ENCODE data around the gene MXRA7.

Gene MXRA7

GRCh38 chr17:76678330-76678729 is 32.4 kb downstream of the MXRA7 start:
- in situ Hi-C loops (cut with MboI; ENCODE audit: low pct_unique_long_range_greater_than_20kb, low sequenced_read_pairs, unreplicated experiment) = no loop called here

GRCh38 chr17:76677406-76677805 is 33.4 kb downstream of the MXRA7 start:
- in situ Hi-C loops (cut with MboI; ENCODE audit: low pct_unique_long_range_greater_than_20kb, low sequenced_read_pairs, unreplicated experiment) = no loop called here
- TF ChIP-seq CTCF (IDR thresholded peaks at IDR 0.05; ENCODE audit: extremely low read depth, insufficient read depth, missing control alignments) = no peak
- DNase-seq (ENCODE audit: low spot score) = no peak

More at GRCh38 chr17:76678330-76678729, 32.4 kb downstream of the MXRA7 start:
- DNase-seq (ENCODE audit: low spot score) = no peak
- TF ChIP-seq CTCF (IDR thresholded peaks at IDR 0.05; ENCODE audit: extremely low read depth, insufficient read depth, missing control alignments) = no peak

DNA sequence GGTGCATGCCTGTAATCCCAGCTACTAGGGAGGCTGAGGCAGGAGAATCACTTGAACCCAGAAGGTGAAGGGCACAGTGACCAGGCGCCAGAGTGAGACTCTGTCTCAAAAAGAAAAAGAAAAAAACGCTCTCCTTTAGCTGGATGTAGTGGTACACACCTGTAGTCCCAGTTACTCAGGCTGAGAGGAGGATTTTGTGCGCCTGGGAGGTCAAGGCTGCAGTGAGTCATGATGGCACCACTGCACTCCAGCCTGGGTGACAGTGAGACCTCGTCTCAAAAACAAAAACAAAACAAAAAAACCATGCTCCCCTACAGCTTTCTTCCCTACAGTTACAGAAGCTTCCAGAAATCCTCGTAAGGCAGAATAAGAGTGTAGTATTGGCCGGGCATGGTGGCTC is 34.1 kb downstream of the MXRA7 start:
- DNase-seq (ENCODE audit: low spot score) = no peak
- in situ Hi-C loops (cut with MboI; ENCODE audit: low pct_unique_long_range_greater_than_20kb, low sequenced_read_pairs, unreplicated experiment) = no loop called here
- TF ChIP-seq CTCF (IDR thresholded peaks at IDR 0.05; ENCODE audit: extremely low read depth, insufficient read depth, missing control alignments) = no peak

- no peak for TF ChIP-seq CTCF (IDR thresholded peaks at IDR 0.05; ENCODE audit: extremely low read depth, insufficient read depth, missing control alignments)
- in situ Hi-C loops (cut with MboI; ENCODE audit: low pct_unique_long_range_greater_than_20kb, low sequenced_read_pairs, unreplicated experiment) = no loop called here
- DNase-seq (ENCODE audit: low spot score) = no peak
Measured at GRCh38 chr17:76675648-76676047, 35.1 kb downstream of the MXRA7 start.

- in situ Hi-C loops (cut with MboI; ENCODE audit: low pct_unique_long_range_greater_than_20kb, low sequenced_read_pairs, unreplicated experiment) = no loop called here
- no peak for DNase-seq (ENCODE audit: low spot score)
Measured at GRCh38 chr17:76674600-76674999, 36.2 kb downstream of the MXRA7 start.

DNA sequence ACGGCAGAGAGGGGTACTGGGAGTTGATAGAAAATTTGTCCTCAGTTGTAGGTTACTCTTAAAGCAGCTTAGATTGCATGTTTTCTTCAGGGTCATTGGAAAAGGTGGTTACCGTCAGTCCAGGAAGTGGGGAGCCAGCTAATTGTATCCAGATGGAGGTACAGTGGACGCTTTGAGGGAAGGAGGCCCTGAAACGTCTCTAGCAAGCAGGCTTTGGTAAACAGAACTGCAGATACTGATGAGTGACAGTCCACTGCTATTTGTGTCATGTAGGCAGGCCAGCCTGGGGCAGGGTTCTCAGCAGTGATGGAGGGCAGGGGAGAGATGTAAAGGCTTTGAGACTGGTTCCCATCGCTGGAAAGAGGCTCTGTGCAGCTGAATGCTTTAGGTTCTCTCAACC is 37.0 kb downstream of the MXRA7 start:
- in situ Hi-C loops (cut with MboI; ENCODE audit: low pct_unique_long_range_greater_than_20kb, low sequenced_read_pairs, unreplicated experiment) = no loop called here
- DNase-seq (ENCODE audit: low spot score) = no peak
- TF ChIP-seq CTCF (IDR thresholded peaks at IDR 0.05; ENCODE audit: extremely low read depth, insufficient read depth, missing control alignments) = no peak

More at GRCh38 chr17:76674600-76674999, 36.2 kb downstream of the MXRA7 start:
- no peak for TF ChIP-seq CTCF (IDR thresholded peaks at IDR 0.05; ENCODE audit: extremely low read depth, insufficient read depth, missing control alignments)

- DNase-seq (ENCODE audit: low spot score) = no peak
- TF ChIP-seq CTCF (IDR thresholded peaks at IDR 0.05; ENCODE audit: extremely low read depth, insufficient read depth, missing control alignments) = no peak
- in situ Hi-C loops (cut with MboI; ENCODE audit: low pct_unique_long_range_greater_than_20kb, low sequenced_read_pairs, unreplicated experiment) = no loop called here
Measured at GRCh38 chr17:76672892-76673291, 37.9 kb downstream of the MXRA7 start.

Data from GM13977 (cell line).